ENCODE data around the gene GCNT3.
A peak's percentile ranks its signal among the peaks of the same experiment; 100 is the strongest.

Gene GCNT3

GRCh38 chr15:59583088-59583487 lies 28.5 kb upstream of the GCNT3 start:
- H3K27ac ChIP-seq = no peak overlapping the region
- no peak for TF ChIP-seq CTCF (conservative IDR thresholded peaks at IDR 0.05)

- TF ChIP-seq CTCF (conservative IDR thresholded peaks at IDR 0.05) = no peak
- peak overlapping the region; percentile 74 for H3K27ac ChIP-seq
Measured at GRCh38 chr15:59587085-59587826, 24.3 kb upstream of the GCNT3 start.

GRCh38 chr15:59590027-59590426 lies 21.6 kb upstream of the GCNT3 start:
- TF ChIP-seq CTCF (conservative IDR thresholded peaks at IDR 0.05) = no peak
- H3K27ac ChIP-seq = no peak overlapping the region

- 0 out of 2 replicates have a peak overlapping the region, but pooled peaks have one; percentile 11 for H3K27ac ChIP-seq
- no peak for TF ChIP-seq CTCF (conservative IDR thresholded peaks at IDR 0.05)
Measured at GRCh38 chr15:59591356-59591755, 20.2 kb upstream of the GCNT3 start.

- H3K27ac ChIP-seq = no peak overlapping the region
Measured at GRCh38 chr15:59594493-59594942, 17.1 kb upstream of the GCNT3 start.

GRCh38 chr15:59594991-59595390 lies 16.6 kb upstream of the GCNT3 start:
- no peak for TF ChIP-seq CTCF (conservative IDR thresholded peaks at IDR 0.05)

More at GRCh38 chr15:59594493-59594942, 17.1 kb upstream of the GCNT3 start:
- TF ChIP-seq CTCF (conservative IDR thresholded peaks at IDR 0.05) = no peak

DNA sequence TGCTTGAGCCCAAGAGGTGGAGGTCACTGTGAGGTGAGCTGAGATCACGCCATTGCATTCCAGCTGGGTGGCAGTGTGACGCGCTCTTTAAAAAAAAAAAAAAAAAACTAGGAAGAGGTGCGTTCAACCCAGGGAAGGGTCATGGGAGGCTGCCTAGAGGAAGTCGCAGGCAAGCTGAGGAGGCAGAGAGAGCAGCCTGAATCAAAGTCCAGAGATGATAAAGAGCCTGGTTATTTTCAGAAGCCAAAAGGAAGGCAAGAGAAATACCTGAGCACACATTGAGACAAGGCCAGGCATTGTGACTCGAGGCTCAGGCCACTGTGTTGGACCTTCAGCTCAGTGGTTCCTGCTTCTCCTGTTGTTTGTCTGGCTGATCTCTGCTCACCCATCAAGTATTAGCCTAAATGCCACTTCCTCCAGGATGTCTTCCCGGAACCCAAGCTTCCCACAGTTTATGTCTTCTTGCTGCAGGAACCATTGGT lies 16.1 kb upstream of the GCNT3 start:
- no peak for TF ChIP-seq CTCF (conservative IDR thresholded peaks at IDR 0.05)
- no peak overlapping the region for H3K27ac ChIP-seq

More at GRCh38 chr15:59594991-59595390, 16.6 kb upstream of the GCNT3 start:
- no peak overlapping the region for H3K27ac ChIP-seq
